GM12864 (cell line): Measurements from ENCODE around the gene CCBE1.

Experiments used
- DNase-seq: peaks from one replicate; pipeline ENCODE4 v3.0.0-alpha.2; 2011; ENCODE audit warnings: low read depth
- H3K4me3 ChIP-seq: 2 replicates; pipeline ENCODE4 v1.5.1; 2011; ENCODE audit warnings: mild to moderate bottlenecking, low read depth, low read length, control low read depth
- CTCF ChIP-seq: IDR thresholded peaks from 2 replicates; pipeline ENCODE4 v1.5.1; 2011; ENCODE audit warnings: low read depth, mild to moderate bottlenecking, moderate library complexity, low read length, control low read depth, inconsistent platforms; ENCODE audit errors: missing control alignments

CCBE1 gene

GRCh38 chr18:59613903-59614302, 83.3 kb downstream of the CCBE1 start:
- no peak overlapping the region for H3K4me3 ChIP-seq
- TF ChIP-seq CTCF = no peak
- DNase-seq = no peak

- no peak overlapping the region for H3K4me3 ChIP-seq
- no peak for DNase-seq
- no peak for TF ChIP-seq CTCF
Measured at GRCh38 chr18:59612381-59612780, 84.8 kb downstream of the CCBE1 start.

- DNase-seq = no peak
- no peak overlapping the region for H3K4me3 ChIP-seq
- no peak for TF ChIP-seq CTCF
Measured at GRCh38 chr18:59610546-59611140, 86.6 kb downstream of the CCBE1 start.

GRCh38 chr18:59609654-59610053, 87.6 kb downstream of the CCBE1 start:
- TF ChIP-seq CTCF = no peak
- DNase-seq = no peak
- H3K4me3 ChIP-seq = no peak overlapping the region

DNA sequence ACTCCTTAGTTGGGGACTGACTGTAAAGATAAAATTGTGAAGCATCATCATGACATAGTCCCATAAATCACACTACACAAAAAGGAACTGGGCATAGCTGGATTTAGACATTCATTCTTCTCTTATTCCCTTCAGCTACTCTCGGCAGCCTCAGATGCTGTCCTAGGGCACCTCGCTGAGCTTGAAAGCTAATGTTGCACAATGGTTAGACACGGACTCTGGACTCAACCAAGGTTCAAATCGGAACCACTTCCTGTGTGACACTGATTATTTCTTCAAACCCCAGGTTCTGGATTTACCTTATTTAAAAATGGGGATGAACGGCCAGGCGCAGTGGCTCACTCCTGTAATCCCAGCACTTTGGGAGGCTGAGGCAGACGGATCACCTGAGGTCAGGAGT, 89.8 kb downstream of the CCBE1 start:
- no peak for DNase-seq
- TF ChIP-seq CTCF = no peak

GRCh38 chr18:59607078-59607379, 90.2 kb downstream of the CCBE1 start:
- DNase-seq = no peak
- no peak for TF ChIP-seq CTCF
- H3K4me3 ChIP-seq = no peak overlapping the region

More for the DNA sequence above, 89.8 kb downstream of the CCBE1 start:
- H3K4me3 ChIP-seq = no peak overlapping the region
